A549 treated with RU486 at 1 μM for 4 hours (cell line): Measurements from ENCODE around the gene MIPOL1. TPM values are rescaled to one million over a fixed set of nuclear protein-coding genes. Genes with fewer than 3 reads are reported as not detected.

Experiments used
- total RNA-seq: library from RNA; stranded (reverse); fragments of 200-300 nt; extraction: Qiagen RNA extraction; gene quantifications from 5 replicates; pipeline ENCODE4 v1.2.3, GENCODE V29; 2022; ENCODE audit warnings: low read depth

The MIPOL1 gene, protein sequence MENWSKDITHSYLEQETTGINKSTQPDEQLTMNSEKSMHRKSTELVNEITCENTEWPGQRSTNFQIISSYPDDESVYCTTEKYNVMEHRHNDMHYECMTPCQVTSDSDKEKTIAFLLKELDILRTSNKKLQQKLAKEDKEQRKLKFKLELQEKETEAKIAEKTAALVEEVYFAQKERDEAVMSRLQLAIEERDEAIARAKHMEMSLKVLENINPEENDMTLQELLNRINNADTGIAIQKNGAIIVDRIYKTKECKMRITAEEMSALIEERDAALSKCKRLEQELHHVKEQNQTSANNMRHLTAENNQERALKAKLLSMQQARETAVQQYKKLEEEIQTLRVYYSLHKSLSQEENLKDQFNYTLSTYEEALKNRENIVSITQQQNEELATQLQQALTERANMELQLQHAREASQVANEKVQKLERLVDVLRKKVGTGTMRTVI
- 2.2 to 4.4 TPM (median 2.9 TPM) in 5 replicates for total RNA-seq

DNA sequence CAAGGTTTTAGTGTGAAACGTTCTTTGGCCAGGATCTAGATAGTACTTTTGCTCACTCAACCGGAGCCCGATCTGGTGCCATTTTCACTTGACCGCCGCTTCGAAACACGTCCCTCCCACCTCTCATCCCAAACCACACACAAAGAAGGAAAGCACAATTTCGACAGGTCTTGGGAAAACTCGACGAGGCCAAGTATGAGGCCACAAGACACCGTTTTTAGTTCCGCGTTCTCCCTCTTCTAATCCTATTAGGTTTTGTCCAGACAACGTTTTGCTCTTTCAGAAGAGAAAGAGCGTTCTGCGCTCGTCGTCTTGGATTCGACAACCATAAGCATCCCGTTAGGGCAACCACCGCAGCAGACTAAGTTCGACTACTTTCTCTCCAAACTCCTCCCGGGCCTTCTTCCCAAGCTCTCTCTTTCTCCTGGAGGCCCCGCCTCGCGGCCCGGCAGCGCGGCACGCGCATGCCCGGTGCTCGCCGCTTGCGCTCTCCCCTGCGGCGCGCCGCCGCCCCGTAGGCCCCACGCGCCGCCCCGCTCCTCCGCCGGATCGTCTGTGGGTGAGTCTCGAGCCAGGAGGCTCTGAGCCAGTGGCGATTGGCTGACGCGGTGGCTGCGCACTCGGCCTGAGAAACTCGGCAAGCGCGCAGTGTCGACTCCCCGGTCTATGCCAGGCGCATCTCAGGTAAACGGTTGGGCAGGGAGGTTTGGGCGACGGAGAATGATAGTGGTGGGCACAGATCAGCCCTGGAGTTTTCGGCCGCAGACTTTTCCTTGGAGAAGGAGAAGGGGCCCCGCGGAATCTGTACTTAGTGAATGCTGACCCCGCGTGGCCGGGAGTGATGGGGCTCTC, at the start of gene MIPOL1:
Gene MIPOL1, plus strand, starts transcription at position 517 of the 852 bp plus-strand sequence. CDS start 49,952 bp downstream, outside the sequence.

DNA sequence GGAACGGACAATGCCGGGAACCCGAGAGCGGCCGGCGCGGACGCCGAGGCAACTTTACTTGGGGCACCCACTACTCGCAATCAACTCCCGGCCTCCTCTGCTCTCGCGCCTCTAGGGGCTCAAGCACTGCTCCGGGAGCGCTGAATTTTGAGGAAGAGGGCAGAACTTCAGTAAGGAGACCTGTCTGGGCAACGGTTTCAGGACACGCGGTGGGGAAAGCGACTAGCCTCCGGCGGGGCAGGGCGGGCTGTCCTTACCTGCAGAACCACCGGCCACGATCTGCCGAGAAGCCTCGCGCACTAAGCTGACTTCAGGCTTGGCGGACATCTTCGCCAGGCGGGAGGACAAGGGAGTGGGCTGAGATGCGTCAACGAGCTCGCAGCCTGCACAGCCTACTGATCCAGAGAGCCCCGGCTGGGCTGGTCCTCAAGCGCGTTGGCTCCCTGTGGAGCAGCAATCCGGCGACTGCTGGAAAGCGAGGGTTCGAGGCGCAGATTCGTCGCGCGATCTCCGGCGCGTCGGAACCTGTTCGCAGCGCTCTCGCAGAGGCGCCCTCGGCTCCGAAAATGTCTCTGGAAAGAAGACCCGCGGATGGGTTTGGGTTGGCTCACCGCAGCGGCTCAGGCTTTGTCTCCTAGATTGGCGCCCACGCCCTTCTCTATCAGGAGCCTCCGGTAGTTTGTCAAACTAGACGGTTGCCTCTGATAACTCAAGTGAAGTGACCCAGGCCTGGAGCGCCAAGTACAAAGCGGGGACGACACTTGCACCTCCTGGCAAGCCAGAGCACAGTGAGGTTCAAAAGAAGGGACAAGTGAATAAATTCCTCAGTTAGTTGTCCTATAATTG, 25.5 kb upstream of the MIPOL1 start, which contains the start of gene SLC25A21:
Gene SLC25A21, minus strand, starts transcription at position 583 of the 846 bp plus-strand sequence.

DNA sequence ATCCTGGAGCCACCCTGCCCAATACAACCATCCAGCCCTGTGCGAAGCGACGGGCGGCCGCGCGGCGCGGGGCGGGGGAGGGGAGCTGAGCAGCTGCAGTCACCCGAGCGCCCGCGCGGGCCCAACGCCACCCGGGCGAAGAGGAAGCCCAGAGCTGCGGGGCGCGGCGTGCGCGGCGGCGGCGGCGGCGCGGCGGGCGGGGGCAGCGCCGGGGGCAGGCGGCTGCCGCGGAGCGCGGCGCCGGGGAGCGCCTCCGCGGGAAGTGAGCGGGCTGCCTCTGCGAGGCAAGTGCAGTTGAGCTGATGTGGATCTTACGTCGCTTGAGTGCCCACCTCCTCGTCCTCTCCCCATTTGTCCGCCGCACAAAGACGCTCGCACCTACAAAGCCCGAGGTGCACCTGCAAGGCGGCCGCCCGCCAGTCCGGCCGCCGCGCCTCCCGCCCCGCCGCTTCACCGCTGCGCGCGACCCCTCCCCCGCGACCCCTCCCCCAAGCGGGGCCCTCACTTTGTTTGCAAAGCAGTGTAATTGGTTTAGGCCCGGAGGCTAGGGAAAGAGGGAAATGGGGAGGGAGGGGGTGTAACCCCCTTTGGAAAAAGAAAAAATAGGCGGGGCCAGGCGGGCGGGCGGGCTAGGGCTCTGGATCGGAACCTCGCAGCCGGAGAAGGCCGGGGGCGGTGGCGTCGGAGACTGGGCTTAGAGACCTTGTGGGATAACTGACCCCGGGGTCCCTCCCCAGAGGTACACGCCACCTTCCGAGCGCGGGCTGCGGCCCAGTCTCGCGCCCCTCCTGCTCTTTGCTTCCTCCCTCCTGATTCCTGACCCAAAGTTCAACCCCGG, 397.5 kb downstream of the MIPOL1 start, which contains the start of the genes FOXA1 and TTC6:
Gene FOXA1, minus strand, starts transcription at position 279 of the 838 bp plus-strand sequence. Its CDS starts 277 bp downstream, at position 2.
Gene TTC6, plus strand, starts transcription at position 659 of the 838 bp plus-strand sequence. CDS start 26,436 bp downstream, outside the sequence.

Other genes with a start within 250 kb of the MIPOL1 start
- 0.53 to 0.90 TPM (median 0.58 TPM) in 5 replicates for gene SLC25A21, start 25.3 kb upstream of the MIPOL1 start, total RNA-seq